GM18520 (cell line): ENCODE data around the gene FYB2.

ENCODE experiments used
- ATAC-seq: cut with Tn5 transposase; IDR thresholded peaks from one replicate; pipeline ENCODE4 v1.9.1; 2021; ENCODE audit not compliant: unreplicated experiment

FYB2 gene

DNA sequence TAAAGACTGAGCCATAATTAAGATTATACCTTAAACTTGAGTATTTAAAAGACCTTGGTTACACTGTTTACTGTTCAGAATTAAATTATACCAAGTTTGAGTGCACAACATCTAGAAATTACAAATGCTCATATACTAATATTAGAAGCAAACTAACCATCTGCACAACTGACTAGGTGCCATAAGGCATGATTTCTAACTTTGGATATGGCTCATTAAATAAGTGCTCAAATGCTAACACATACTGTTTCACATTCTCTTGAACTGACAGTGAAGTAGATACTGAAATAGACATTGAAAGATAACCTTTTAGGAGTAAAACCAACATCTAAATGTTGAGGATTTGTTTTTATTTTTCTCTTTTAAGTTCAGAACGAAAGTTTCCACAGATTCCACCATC, 100.0 kb downstream of the FYB2 start:
- ATAC-seq: no peak

DNA sequence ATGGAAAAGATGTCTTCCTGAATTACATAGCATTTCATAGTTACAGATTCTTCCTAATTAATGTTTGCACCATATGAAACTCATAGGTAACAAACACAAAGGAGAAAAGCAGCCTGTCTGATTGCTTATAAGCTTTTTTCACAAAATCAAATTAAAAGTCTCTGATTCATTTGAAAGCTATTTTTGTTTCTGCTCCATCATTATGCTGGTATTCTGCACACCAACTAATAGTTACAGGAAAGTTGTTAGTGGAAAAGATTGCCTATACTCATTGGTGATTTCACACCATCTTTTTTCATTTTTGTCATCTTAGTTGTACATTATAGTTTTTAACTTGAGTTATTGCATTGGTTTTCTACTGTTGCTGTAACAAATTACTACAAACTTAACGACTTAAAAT, 104.0 kb downstream of the FYB2 start:
- ATAC-seq: no peak

DNA sequence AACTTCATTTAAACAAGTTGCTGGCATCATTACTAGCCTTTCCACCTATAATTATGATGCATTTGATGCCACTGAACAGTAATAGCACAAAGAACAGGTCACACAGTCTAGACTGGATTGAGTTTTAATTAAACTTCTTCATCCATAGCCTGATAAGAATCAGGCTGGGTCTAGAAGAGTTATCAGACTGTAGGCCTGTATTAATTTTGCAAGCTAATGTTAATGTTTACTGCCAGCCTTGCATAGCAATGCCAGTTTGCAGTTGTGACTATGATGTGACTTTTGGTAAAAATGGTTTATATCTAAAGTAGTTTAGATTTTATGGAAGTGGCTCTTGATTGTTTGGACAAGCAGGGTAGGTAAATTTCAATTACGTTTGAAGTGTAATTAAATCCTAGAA, 106.1 kb downstream of the FYB2 start:
- ATAC-seq: no peak

DNA sequence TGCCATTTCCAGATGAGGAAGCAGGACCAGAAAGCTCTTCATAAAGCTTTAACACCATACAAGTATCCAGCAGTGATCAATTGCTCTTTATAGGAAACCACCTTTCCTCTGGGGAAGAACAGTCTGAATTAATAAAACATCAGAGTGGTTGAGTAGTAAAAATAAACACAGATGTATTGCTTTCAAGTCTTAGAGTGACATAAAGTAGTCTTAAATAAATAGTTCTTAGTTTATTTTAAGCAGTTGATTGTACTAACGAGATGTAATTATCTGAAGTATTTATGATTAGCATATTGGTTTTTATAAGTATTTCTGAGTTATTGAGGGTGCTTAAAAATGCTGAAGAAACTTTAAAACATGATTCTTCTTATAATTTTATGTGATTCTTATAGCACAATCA, 107.1 kb downstream of the FYB2 start:
- no peak for ATAC-seq

DNA sequence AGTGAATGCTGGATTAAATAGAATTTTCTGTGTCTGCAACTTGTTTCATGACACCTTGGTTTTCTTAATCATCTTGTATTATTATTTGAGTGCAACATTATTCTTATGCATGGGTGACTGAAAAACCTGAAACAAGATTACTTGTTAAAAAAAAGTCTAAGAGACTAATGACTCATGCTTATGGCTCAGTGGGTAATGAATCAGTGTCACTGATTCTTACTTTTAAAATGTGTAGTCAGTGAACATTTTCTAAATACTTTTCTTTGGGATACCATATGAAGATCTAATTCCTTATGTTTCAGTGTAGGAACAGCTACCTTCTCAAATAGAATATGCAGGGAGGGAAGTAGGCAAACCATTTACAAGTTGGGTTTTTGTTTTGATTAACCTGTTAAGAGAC, 108.6 kb downstream of the FYB2 start:
- ATAC-seq: no peak

DNA sequence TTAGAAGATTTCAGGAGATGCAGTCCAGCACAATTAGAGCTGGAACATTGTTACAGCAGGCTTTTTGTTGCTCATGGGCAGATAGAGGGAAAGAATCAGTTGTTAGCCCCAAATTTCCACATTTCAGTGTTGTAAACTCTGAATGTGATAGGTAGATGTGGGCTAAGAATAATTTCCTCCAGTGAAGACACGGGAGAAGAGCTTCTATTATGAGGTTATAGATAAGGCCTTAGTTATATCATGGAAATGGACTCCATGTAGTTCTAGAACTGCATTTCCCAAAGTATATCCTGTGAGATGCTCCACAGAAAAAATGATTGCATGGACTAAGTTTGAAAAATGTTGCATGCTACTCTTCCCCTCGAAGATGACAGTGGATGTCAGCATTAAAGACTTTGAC, 109.2 kb downstream of the FYB2 start:
- no peak for ATAC-seq

DNA sequence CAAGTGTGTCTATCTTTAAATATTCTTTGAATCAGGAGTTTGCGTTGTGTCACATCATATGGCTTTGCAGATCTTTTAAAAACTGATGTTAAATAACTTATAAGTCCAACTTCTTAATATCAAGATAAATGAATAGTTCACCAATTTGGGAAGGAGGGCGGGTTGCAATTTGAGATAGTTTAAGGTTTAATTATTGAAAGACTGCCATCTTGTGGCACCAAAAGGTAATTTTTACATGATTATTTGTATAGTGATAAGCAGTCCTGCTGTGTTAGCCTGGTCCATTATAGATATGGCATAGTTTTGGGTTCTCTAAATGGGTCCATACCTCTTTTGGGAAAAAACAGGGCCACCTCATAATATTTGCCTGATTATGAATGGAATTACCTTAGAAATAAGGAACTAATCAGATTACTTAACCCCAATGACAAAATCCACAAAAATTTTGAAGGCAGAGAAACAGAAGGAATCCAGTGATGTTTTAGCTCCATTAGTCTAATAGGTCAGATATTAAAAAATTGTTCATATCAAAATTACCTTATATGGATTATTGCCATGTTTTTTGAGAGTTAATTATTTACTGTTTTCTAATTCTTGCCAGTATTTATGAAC, 109.8 kb downstream of the FYB2 start:
- no peak for ATAC-seq

DNA sequence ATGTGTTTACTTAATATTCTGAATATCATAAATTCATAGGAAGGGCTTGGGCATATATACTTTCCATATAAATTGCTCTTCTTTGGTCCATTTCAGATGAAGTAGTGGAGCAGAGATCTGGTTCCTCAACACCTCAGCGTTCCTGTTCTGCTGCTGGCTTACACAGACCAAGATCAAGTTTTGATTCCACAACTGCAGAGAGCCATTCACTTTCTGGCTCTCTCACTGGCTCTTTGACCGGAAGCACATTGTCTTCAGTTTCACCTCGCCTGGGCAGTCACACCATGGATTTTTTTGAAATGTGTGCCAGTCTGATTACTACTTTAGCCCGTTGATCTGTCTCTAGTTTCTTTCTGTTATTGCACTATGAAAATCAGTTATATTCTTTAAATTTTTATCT, 111.8 kb downstream of the FYB2 start:
- ATAC-seq: no peak

DNA sequence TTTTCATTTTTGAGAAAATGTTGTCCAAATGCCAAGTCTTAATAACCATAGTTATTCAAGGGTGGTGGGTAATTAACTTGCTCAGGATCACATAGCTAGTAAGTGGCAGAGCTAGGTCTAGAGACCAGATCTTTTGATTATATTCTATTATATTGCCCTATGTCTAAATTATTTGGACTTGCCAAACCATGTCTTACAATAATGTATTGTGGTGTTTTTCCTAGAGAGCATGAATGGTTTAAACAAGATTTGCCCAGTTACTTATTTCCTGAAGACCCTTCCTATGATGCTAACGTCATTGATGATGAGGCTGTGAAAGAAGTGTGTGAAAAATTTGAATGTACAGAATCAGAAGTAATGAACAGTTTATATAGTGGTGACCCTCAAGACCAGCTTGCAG, 115.5 kb downstream of the FYB2 start:
- ATAC-seq: no peak

DNA sequence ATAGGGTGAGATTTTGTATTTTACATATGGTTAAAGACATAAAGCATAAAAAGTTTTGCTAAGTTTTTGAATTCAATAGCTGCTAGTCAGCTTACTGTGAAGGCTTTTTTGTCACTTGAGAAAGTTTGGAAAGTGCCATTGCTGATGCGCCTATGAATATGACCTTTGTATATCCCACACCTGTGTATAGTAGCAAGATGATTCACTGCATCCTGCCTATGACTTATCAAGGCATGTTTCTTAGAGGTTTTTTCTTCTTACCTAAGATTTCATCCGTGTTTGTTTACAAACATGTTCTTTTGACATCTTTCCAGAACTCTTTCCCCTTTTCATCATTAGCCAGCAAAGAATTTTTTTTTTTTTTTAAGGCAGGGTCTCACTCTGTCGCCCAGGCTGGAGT, 122.5 kb downstream of the FYB2 start:
- no peak for ATAC-seq

DNA sequence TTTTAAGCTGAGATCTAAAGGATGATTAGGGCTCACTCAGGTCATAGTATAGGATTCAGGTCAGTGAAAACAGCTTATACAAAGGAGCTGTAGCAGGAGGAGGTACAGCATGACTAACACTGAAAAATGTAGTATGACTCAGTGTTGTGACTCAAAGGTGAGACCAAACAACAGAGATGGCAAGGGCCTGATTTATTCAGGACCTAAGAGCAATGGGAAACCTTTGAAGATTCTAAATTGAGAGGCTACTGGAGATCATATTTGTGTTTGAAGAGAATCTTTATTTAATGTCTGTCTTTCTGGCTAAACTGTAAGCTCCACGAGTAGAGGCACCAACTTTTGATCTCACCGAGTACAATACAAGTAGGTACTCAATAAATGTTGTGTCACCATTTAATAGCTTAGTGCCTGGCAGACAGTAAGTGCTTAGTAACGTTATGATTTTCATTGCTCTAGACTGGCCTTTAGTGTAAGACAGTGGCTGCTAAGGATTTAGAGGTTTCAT, 130.6 kb downstream of the FYB2 start:
- ATAC-seq: peak; percentile 87

DNA sequence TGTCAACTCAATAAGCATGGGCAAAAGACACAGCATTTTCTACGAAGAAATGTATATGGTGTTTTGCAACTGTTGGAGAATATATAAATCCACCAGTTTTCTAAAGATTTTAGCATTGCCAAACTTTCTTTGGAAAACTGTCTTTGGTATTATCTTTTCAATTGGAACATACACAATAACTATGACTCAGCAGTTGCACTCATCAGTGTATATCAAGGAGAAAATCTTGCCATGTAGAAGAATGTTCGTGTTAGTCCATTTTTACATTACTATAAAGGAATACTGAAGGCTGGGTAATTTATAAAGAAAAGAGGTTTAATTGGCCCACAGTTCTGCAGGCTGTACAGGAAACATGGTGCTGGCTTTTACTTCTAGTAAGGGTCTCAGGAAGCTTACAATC, 133.0 kb downstream of the FYB2 start:
- no peak for ATAC-seq

DNA sequence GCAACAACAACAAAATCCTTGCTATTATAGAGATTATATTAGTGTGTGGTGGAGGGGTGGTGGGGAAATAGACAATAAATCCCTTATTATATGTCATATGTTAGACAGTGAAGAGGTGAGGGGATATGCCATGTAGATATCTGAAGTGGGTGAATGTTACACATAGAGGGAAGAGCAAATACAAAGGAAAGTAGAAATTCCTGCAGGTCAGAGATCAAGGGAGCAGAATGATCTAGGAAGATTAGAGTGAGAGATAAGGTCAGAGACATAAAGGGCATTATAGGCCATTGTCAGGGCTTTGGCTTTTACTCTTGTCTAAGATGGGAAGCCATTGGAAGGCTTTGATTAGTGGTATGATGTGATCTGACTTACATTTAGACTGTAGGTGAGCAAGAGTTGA, 135.6 kb downstream of the FYB2 start:
- no peak for ATAC-seq

DNA sequence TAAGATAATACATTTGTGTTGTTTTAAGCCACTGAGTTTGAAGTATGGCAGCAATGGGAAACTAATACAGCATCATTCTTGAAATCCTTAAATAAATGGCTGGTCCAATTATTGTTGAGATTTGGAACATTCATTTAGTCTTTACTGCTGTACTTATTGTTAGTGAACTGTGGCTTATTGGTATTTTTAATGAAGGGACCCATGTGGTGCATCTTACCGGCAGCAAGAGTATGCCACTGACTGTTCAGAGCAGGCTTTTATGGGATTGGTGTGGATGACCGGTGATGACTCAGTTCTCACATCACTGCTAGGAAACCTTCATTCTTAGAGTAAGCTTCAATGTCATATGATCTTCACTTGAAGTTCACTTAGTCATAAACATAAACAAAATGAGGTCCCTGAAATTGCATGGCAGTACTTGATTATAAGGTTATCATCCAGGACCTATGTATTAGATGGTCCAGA, 142.6 kb downstream of the FYB2 start:
- ATAC-seq: no peak

DNA sequence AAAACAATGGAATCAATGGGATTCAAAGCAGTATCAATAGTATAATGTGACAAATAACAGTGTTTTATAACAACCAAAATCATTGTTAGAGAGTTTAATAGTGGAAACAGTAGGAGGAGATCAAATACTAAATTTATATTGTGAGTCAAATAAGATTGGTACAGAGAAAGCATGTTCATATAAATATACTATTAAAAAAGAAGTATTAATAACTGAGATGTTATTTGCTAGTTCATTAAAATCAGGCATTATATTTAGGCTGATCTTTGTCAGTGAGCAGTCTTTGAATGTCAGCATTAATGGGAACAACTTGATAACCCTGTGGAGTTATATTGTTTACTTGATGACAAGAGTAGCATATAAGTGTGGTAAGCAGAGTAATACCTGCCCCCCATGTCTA, 143.4 kb downstream of the FYB2 start:
- no peak for ATAC-seq

DNA sequence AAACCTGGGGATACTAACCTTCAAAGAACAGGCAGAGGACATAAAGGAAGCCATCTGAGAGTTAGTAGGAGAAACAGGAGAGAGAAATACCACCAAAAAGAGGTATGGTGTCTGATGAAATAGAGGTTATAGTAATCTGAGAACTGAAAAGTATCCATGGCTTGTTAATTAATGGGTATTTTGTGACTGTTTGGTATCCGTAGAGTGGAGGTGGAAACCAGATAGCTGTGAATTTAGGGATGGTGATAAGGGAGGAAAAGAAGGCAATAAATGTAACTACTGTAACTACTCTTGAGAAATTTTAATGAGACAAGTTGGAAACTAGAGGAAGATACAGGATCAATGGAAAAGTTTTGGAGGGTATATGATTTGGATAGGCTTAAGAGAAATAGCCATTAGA, 146.6 kb downstream of the FYB2 start:
- no peak for ATAC-seq

DNA sequence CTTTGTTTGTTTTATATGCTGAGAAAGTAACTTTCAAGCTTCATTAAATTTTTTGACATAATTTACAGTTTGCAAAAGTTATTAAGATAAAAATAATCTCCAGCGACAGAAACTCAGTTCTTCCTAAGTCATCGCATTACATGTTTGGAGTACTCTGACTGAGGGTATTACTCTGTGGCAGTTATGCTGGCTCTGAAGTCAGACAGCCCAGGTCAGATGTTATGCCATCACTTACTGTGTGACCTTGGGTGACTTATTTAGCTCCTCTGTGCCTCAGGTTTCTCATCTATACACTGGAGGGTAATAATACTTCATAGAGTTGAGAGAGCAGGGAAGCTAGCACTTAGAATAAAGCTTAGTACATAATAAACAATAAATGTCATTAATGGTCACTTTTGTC, 147.7 kb downstream of the FYB2 start:
- ATAC-seq: no peak

DNA sequence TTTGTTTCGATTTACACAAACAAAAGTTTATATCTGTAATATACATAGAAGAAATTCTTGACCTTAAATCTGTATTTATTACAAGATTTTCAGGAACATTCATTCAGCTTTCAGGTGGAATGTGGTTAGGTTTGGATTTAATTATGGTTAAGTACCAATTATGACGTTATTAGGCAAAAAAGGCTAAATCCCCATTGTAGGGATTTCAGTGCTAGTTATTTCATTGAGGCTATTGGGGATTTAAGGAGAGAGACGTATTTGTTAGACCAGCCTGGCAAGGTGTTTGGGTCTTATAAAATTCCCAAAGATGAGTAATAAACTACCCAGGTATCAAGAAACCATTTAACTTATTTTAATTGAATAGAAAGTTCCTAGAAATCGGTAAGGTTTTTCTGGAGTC, 148.1 kb downstream of the FYB2 start:
- no peak for ATAC-seq

DNA sequence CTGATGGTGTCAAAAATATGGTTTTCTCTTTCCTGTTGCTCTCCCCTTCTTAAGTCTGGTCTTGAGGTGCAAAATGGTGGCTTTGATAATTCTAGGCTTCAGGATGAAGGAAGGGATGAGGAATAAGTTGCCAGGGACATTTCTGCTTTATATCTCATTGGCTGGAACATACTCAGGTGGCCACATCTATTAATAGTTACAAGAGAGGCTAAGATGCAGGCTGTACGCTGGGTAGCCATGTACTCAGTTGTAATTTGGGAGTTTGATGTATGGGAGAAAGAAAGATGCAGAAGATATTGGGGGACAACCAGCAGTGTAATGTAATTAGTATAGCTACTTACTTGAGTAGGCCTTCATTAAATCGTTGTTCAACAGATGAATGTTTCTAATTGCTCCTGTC, 148.9 kb downstream of the FYB2 start:
- no peak for ATAC-seq
